GM23248 (cell line): Measurements from ENCODE around the gene SLC35E2B.
"Not testable (repeated sequence)": the region's sequence is repeated elsewhere in the genome, so short reads cannot be mapped to it uniquely, and the experiment has no call there.

Experiments used
- EZH2 ChIP-seq: fragments of 200-600 bp; sonication (generic); IDR thresholded peaks from 2 replicates; pipeline ENCODE4 v1.6.1; 2018; ENCODE audit warnings: antibody characterized with exemption, mild to moderate bottlenecking; ENCODE audit not compliant: insufficient read depth, poor library complexity, severe bottlenecking
- EZH2phosphoT487 ChIP-seq: fragments of 200-600 bp; sonication (generic); IDR thresholded peaks from 2 replicates; pipeline ENCODE4 v1.6.1; 2018; ENCODE audit warnings: antibody characterized with exemption, moderate library complexity, mild to moderate bottlenecking, low read depth; ENCODE audit not compliant: insufficient read depth

DNA sequence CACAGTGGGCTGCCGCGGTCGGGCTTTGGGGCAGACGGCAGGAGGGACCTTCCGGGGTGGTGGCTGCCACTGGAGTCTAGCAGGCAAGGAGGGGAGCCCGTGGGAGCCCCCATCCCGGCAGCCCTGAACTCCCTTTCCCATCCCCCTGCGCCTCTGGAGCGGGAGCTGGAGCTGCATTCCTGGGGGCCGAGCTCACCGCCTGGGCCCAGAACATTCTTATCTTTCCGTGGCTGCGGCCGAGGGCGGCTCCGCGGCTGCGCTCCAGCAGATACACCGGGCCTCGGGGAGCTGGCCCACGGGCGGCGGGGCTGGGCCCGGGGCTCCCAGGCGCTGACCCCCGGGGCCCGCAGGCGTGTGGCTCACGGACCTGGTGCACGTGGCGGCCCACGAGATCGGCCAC lies 8.0 kb upstream of the SLC35E2B start:
- not testable (repeated sequence) for TF ChIP-seq EZH2, EZH2phosphoT487
